Neural cell (in vitro differentiated cells): ENCODE data around the gene GCC1.

ENCODE experiments used
- CTCF ChIP-seq: fragments of 450-650 bp; IDR thresholded peaks from 2 replicates; pipeline ENCODE4 v1.5.1; 2014; ENCODE audit warnings: antibody characterized with exemption, mild to moderate bottlenecking, moderate library complexity; ENCODE audit not compliant: poor library complexity, severe bottlenecking
- EZH2 ChIP-seq: fragments of 200-600, 300-800 bp; shearing (Covaris generic), sonication (generic); IDR thresholded peaks from 2 replicates; pipeline ENCODE4 v1.6.1; 2014; ENCODE audit warnings: antibody characterized with exemption, low read length, borderline replicate concordance, mild to moderate bottlenecking; ENCODE audit not compliant: insufficient read depth, poor library complexity, severe bottlenecking
- POLR2AphosphoS5 ChIP-seq: IDR thresholded peaks from 2 replicates; pipeline ENCODE4 v1.6.1; 2012
- RAD21 ChIP-seq: fragments of 450-650 bp; conservative IDR thresholded peaks from 2 replicates; pipeline ENCODE4 v1.6.1; 2014; ENCODE audit warnings: antibody characterized with exemption, mild to moderate bottlenecking, moderate library complexity

GRCh38 chr7:127589896-127590295 is 4.5 kb upstream of the GCC1 start:
- TF ChIP-seq CTCF: no peak
- TF ChIP-seq POLR2AphosphoS5: no peak
- TF ChIP-seq EZH2: no peak
- TF ChIP-seq RAD21: no peak
